GM19328 (cell line): ENCODE results near the gene SOX3.

Experiments used
- ATAC-seq: cut with Tn5 transposase; IDR thresholded peaks from one replicate; pipeline ENCODE4 v1.9.1; 2021; ENCODE audit warnings: mild to moderate bottlenecking, moderate library complexity; ENCODE audit not compliant: unreplicated experiment

Gene SOX3

GRCh38 chrX:140504371-140505324 lies at the start of gene SOX3:
Gene SOX3 (minus strand): TSS chrX:140505069. CDS start chrX:140505060, 9 bp downstream.
- ATAC-seq, result no peak

- ATAC-seq, result no peak
Observed at GRCh38 chrX:140548985-140549384, 44.1 kb upstream of the SOX3 start.

DNA sequence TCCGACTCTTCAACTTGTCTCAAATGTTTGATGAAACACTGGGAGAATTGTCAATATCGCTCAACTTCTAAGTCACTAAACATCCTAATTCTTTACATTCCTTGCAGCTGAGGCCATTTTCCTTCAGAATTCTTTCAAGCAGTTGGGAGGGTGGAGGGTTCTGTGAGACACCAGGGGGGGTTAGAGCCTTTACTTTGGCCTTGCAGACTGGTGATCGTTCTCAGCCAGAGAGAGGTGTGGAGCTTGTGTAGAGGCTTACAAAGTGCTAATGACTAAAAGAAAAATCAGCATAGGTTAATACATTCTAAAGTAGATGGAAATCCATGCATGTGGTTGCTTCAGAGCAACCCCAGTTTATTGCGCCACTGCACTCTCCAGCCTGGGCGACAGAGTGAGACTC lies 21.3 kb upstream of the SOX3 start:
- no peak for ATAC-seq

DNA sequence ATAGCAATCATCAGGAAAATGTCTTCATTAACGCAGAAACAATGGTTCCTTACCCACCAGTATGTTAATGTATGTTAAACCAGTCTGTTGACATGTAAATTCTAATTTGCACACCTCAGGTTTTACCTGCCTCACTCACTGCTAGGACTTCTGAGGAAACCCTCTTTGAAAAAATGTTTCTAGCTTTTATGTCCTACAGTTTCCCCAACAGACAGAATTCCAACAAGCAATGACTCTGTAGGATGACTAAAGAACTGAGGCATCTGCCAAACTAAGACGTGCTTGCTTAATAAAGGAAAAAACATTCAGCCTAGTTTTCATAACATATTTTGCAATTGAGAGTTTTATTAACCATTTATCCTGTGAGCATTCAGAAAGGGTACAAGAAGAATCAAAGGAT lies 20.6 kb upstream of the SOX3 start:
- no peak for ATAC-seq

DNA sequence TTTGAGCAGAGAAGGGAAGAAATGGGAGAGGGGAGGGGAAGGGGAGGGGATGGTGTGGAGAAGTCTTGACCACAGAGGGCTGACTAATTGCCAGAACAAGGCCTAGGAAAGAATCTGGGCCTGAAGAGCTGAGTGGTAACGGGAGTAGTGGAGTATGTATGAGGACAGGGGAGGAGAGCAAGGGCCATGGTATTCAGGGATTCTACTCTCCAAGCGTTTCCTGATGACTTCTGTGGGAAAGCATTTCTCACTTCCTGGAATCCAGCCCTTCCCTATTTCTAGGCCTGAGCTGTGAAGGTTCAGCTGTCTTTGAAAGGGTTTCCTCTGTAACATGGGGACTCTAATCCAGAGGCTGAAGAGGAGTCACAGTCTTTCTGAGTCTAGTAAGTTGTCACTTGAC lies 19.7 kb upstream of the SOX3 start:
- ATAC-seq, result no peak

- ATAC-seq, result no peak
Observed at GRCh38 chrX:140521393-140521792, 16.5 kb upstream of the SOX3 start.

DNA sequence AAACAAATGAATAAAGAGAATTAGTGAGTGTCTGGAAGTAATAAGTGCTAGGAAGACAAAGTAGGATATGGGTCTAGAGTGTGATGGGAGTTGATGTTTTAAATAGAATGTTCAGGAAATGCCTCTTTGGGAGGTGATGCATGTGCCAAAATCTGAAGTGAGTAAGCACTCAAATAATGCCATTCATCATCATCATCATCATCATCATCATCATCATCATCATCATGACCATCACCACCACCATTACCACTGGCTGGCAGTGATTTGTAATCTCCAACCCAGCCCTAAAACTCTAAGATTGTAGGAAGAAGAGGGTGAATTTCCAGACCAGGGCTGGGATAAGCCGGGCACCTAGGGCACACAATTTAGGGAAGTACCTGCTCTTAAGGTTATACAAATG lies 9.7 kb upstream of the SOX3 start:
- ATAC-seq, result no peak

DNA sequence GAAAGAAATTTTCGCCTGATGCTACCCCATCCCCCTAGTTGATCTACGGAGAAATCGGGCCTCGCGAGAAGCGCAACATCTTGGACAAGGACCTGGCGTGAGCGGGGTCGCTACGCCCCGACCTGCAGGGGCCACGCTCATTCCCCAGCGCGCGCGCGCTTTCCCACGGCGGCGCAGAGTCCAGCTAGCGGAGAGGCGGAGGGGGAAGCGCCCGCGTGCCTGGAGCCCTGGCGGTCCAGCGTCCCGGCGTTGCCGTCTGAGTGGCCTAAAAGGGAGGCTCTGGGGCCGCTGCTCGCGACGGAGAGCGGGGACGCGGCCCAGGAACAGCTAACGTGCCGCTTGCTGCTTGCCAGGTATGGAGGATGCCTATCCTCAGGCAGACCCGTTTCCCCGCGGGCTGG lies 6.0 kb upstream of the SOX3 start:
- ATAC-seq, result no peak

GRCh38 chrX:140510306-140510676 lies 5.4 kb upstream of the SOX3 start:
- no peak for ATAC-seq

- ATAC-seq, result no peak
Observed at GRCh38 chrX:140509468-140510305, 4.8 kb upstream of the SOX3 start.

- ATAC-seq, result no peak
Observed at GRCh38 chrX:140508958-140509357, 4.1 kb upstream of the SOX3 start.

DNA sequence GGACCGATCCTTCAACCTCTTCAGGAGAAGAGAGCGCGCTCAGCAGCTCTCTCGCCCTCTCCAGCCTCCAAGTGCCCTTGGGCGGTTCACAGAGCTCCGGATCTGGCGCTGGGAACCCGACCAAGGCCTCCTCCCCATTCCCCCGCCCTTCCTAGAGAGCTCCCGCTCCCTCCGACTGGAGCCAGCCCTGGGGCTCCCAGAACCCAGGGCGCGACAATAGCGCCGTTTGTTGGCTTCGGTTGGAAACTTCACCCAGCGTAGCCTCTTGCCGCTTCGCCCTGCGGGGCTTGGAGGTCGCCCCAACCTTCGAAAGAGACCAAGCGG lies 3.1 kb upstream of the SOX3 start:
- ATAC-seq, result no peak

DNA sequence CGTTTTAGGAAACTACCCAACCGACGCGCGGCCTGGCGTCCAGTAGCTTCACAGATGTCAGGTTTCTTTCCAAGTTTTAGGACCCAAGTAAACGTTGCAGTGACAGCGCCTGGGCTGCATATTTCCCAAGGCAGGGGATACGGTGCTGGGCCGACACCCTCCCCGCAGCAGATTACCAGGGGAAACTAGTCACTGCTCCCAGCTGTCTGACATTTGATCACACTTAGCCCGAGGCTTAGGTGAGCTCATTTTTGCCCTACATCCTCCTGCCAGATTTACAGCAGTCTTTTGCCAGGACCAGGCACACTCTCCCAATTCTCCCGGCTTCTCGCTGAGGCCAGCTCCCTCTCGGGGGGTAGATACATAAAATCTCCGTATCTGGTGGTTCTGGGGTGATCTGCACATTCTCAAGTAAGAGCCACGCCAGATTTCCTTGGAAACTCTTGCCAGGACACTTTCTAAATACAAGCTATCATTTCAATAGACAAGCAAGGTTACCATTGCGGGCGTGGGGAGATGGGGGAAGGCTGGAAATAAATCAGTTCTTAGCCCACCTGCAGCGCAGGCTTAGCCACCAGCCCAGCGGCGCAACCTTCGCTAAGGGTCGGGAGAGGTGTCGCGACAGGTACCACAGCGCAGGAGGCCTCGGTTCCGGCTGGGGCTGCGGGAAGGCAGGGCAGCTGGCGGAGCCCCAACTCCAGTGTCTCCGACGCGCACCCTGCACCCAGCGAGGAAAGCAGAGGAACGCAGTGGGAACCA lies 2.5 kb upstream of the SOX3 start:
- ATAC-seq, result no peak

- ATAC-seq, result no peak
Observed at GRCh38 chrX:140505421-140506337, 810 bp upstream of the SOX3 start.

DNA sequence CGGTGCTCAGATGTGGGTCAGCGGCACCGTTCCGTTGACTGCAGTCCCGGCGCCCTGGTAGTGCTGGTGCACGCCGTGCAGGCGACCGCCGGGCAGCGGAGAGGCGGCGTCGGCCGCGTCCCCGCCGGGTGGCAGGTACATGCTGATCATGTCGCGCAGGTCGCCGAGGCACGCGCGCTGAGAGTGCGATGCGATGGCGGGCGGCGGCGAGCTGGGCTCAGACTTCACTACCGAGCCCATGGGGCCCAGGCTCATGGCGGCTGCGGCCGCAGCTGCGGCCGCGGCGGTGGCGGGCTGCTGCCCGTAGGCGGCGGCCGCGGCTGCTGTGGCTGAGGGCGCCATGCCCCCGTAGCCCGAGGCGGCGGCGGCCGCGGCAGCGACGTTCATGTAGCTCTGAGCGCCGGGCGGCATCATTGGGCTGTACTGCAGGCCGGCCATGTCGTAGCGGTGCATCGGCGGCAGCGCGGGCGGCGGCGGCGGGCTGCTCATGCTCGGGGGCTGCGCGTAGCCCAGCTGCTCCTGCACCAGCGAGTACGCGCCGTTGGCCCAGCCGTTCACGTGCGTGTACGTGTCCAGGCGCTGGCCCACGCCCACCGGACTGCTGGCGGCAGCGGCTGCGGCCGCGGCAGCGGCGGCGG lies 1.0 kb downstream of the SOX3 start:
- ATAC-seq, result no peak

- no peak for ATAC-seq
Observed at GRCh38 chrX:140503238-140503601, 1.6 kb downstream of the SOX3 start.

- no peak for ATAC-seq
Observed at GRCh38 chrX:140502491-140503237, 2.2 kb downstream of the SOX3 start.

DNA sequence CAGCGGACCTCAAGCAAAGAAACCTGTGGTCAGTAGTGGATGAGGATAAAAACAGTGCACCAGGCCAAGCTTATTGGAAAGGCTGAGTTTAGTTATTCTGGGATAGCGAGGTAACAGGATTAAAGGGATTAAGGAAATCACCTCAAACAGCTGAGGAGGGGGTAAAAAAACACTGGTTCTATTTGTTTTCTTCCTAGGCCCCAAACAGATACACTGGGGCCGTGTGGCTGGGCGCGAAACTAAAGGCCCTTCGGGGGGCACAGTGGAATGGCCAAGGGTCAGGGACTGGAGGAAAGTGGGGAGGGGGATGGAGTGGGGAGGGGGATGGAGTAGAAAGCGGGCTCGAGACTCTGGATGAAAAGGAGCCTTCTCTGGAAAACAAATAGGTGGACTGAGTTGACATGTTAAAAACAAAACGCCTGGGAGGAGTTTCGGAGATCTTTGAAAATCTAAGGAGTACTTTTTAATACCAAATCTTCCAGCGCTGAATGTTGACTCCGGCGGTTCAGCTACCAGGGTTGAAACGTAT lies 2.9 kb downstream of the SOX3 start:
- no peak for ATAC-seq

DNA sequence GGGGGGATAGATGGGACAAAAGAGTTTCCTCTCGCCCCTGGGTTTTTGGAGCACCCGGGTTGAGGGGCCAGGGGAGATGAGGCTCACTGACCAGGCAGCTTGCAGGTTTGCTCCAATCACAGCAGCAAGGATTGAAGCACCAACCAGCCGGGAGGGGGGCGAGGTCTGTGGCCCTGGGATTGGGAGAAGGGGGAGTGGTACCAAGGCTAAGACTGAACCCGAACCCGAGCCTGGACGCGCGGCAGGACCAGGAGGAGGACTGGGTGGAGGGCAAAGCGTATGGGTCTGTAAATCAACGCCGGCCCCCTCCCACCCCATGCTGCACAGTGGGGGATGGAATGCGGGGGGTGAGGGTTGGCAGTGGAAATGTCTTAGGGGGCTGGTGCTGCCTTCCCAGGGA lies 3.5 kb downstream of the SOX3 start:
- ATAC-seq, result no peak
